NCI-H446 (cell line): ENCODE data around the gene NTRK3.

Experiments used
- DNase-seq, 2 experiments: peaks; one replicate each; lab custom pipeline; 2025; lab: John Stamatoyannopoulos, UW

Gene NTRK3

GRCh38 chr15:88179562-88179961 is 77.0 kb downstream of the NTRK3 start:
- no peak for DNase-seq

DNA sequence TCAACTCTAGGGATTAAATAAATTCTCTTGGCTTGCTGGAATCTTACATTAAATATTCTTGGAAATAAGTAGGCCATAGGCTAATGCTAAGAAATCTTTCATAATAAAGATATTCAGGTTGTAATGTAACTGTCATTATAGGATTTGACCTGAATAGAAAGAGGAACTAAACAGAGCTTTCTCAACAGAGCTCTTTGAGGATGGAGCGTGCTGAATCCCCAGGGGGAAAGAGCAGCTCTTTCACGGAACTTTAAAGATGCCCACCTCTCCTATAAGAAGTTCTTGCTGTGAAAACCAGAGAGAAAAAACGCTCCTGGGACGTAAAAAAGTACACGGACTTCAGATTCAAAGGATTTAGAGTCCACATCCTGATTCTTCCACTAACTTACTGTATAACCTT is 77.9 kb downstream of the NTRK3 start:
- no peak for DNase-seq

DNA sequence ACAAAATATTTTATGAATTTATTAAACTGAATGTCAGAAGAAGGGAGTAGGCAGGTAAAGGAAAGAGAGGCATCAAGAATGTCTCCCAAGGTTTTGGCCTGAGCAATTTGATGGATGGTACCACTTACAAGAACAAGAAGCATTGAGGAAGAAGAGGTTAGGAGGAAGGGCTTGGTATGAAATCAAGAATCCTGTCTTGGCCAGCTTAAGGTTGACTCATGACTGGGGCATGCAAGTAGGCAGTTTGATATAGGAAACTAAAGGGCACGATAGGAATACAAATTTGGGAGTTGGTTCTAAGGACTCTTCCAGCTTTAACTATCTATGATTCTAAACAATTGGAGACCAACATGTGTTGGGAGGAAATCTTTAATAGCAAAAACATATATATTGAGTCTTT is 79.1 kb downstream of the NTRK3 start:
- no peak for DNase-seq

DNA sequence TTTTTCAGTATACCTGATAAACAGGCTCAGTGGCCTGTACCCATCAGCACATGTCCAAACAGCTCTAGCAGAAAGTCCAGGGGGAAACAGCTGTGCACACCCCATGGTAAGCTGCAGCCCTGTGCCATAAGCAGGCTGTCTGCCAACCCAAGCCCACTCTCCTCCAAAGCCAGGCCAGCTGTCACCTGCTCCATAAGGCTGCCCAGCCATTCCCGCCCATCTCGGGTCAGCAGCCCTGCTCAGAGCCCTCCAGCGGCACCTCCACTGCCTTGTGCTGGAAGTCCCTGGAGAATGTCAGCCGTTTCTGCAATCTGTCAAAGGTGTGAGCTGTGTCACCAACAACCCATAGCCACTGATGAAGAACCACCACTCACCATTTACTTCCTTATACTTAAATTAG is 82.0 kb downstream of the NTRK3 start:
- peak in 1 of 2 experiments; percentile 37 for DNase-seq

- no peak for DNase-seq
Measured at GRCh38 chr15:88166082-88166993, 90.2 kb downstream of the NTRK3 start.

GRCh38 chr15:88161636-88162035 is 94.9 kb downstream of the NTRK3 start:
- DNase-seq, result no peak

DNA sequence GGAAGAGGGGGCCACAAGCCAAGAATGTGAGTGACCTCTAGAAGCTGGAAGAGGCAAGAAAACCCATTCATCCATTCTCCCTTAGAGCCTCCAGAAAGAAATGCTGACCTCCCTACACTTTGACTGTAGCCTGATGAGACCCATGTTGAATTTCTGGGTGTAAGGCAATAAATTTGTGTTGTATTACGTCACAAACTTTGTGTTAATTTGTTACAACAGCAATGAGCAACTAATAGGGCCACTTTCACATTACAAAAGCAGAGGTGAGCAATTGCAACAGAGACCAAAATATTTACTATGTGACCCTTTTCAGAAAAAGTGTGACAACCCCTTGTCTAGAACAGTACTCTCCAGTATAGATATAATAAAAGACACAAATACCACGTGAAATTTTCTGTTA is 101.2 kb downstream of the NTRK3 start:
- no peak for DNase-seq

- DNase-seq, result no peak
Measured at GRCh38 chr15:88152672-88153071, 103.9 kb downstream of the NTRK3 start.

DNA sequence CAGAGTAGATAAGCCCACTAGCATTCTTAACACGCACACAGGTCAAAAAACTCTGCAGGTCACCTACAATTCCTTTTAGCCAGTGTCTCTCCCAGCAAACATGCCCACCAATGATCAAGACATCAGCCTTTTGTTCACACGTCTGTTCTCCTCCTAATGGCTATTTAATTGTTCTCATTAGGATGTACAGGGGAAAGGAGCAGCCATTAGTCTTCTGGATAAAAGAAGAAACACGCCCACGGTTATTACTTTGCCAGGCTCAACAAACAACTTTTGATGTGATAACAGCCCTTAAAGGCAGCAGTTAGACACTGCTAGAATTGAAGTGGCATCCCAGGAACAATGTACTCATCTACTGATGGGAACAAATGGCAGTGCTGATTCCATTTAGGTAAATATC is 108.8 kb downstream of the NTRK3 start:
- no peak for DNase-seq

DNA sequence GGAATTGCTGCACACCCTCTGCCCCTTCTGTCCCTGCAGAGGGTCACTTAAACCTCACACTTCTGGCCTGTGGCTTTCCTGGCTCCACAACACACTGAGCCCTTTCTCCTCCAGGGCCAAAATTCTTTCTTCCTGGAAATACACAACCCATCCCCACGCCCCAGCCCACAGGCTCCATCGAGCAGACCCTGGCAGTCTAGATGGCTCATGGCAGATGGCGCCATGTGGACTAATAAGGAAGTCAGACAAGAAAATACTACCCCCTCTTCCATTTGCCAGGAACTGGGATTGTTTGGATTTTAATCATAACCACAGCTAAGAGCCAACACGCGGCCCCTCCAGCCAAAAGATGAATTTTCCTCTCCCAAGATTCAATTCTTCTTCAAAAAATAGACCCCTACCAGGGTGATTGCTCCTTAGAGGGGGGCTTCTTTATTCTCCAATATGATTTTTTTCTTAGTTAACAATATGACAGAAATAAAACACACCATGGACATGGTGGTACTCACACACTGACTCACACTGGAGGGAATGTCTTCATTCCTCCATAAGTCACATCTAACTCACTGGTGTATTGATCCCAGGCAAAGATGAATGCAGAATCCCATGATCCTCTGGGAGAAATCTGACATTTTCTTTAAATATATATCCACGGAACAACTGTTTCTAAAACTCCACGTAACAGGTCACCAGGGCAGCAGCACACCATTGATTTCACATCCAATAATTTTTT is 111.5 kb downstream of the NTRK3 start:
- peak; percentile 32 to 69 for DNase-seq

DNA sequence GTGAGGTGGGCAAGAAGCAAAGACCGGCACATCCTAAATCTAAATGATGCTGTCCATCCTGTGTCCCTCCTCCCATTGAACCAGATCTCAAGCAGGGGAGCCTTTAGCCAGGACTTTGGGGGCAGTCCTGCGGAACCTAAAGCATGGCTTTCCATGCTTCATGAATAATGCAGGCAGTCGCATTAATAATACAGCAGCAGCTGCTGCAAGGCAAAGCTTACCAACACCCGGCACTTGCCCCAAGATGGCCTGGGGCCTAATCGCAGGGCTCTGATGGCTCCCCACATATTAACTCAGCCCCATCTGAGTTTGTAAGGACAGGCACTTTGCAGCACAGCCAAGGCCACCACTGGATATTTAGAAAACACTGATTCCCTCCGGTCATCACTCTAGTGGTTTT is 114.4 kb downstream of the NTRK3 start:
- no peak for DNase-seq

DNA sequence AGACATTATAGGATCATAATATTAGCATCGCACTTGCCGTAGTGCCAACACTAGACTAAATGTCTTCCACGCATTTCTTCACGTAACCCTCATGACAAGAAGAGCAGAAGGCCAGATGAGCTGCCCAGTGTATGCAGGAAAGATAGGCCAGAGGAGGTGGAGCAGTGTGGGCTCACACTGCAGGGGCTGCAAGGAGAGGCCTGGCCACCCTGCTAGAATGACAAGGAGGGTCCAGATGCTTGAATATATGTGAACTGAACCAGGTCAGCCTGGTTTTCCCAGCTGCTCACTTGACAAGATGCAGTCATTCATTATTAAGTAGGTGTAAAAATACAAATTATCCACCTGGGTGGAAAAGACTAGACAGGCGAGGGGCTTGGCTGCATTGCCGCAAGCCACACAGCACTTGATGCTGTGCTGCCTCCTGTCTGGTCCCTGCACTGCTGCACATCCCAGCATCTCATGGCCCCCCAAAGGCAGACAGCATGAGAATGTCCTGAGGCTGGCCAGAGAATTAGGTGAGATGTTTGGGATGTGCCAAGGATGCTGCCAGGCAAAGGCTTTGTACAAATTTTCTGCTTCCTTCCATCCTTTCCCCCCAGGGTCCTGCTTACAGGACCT is 115.2 kb downstream of the NTRK3 start:
- DNase-seq, result no peak

GRCh38 chr15:88140398-88140797 is 116.1 kb downstream of the NTRK3 start:
- no peak for DNase-seq

DNA sequence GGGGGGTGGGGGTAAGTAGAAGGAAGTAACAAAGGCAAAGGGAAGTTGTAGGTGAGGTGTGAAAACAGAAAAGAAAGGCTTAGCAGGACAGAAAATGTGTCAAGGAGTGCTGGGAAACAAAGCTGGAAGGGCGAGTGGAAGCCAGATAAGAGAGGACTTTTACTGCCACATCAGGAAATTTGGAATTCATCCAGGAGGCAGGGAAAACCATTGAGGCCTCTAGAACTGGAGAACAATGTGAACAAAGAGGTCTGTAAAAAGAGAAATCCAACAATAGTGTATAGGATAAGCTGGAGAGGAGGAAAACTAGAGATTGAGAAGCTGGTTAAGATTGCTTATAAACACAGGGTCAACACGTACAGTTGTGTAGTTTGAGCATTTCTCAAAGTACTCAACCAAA is 116.6 kb downstream of the NTRK3 start:
- DNase-seq, result no peak

DNA sequence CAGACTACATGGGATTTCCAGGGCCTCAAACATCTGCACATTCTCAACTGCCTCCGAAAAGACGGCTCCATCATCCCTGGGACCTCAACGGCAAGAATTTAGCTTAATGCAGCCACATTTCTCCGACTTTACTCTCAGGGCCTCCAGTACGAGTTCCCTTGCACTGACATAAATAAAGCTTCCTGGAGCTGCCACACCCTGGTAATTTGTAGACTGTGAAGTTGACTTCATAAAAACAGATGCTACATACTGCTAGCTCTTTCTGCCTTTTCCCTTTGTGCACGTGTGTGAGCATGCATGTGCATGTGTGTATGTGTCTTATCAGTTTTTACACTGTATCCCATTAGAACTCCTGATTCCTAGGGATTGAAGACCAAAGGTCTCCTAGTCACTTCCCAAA is 122.7 kb downstream of the NTRK3 start:
- DNase-seq, result no peak

DNA sequence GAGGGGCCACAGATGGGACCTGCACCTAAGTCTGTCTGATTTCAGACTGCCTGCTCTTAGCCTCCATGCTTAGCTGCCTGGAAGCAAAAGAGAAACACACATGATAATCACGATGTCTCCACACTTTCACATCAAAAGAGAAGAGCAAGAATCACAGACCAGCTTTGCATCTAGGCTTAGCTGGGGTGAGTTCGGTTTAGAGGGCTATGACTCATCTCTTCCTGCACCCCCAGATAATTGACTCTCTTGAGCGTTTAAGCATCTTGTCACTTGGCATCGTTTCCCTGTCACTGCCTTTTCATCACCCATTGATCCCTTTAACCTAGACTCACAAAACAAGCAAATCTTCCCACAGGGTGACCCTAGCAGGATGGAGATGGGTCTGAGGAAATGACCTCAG is 124.0 kb downstream of the NTRK3 start:
- no peak for DNase-seq

DNA sequence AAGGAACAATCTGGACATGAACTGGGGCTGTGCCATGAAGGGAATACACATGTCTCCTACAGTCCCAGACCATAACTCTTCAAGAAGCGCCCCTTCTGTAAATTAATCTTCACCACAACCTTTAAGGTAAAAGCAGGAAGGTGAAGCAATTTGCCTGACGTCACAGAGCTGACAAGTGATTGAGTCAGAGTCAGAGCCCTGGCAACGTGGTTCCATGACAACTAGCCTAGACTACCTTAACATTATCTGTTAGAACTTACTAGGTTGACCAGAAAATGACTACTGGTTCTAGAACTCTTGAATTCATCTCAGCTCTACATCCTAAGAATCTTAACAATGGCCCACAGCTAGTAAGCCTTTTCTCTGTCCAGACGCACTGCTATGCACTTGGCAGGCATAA is 124.6 kb downstream of the NTRK3 start:
- DNase-seq, result no peak

GRCh38 chr15:88127432-88127790 is 129.1 kb downstream of the NTRK3 start:
- peak in 1 of 2 experiments; percentile 55 for DNase-seq

- peak in 1 of 2 experiments; percentile 55 for DNase-seq
Measured at GRCh38 chr15:88126695-88127431, 129.7 kb downstream of the NTRK3 start.

GRCh38 chr15:88125576-88125975 is 131.0 kb downstream of the NTRK3 start:
- DNase-seq, result no peak

DNA sequence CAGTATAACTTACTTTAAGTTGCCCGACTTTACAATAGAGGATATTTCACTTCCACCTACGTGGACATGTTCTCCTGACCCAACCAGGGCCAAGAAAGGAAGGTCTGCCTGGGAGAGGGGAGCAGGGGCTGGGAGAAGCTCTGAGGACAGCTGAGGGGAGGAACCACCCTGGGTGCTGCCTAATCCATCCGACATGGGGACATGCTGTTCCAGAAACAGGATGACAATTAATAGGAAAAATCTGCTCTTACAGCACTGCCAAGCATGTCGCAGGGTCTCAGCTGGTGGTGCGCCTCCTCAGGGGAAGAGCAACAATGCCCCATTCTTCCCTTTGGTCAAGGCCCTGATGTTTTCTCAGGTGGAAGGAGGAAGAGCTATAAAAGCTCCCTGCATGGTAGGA is 132.3 kb downstream of the NTRK3 start:
- DNase-seq, result no peak

DNA sequence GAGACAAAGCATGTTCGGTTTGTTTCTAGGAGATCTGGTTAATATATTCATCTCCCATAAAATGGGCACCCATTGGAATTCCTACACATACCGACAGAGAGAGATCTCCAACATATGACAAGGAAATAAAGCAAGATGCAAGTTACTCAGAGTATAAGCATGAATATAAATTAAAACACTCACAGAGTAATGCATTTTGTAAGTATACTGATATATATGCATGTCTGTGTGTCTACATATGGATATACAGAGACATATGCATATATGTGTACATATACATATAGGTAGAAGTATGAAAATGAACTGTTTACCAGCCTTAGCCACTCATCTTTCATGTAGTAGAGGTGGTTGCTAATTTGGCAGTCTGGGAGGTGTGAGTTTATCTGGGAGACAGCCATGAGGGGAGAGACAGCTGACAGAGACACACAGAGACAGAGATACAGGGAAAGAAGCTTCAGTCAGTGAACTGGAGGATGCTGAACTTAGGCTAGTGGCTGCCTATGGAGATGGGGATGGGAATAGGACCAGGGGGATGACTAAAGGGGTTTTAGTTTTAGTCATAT is 134.5 kb downstream of the NTRK3 start:
- DNase-seq, result no peak
